Measurements from ENCODE around the gene INO80C. TPM values are rescaled to one million over a fixed set of nuclear protein-coding genes. Genes with fewer than 3 reads are reported as not detected.

INO80C gene
- total and polyA plus RNA-seq, 2 of the 4 experiments (the other 2 are of a cell fraction) = 5.6 to 17.1 TPM

DNA sequence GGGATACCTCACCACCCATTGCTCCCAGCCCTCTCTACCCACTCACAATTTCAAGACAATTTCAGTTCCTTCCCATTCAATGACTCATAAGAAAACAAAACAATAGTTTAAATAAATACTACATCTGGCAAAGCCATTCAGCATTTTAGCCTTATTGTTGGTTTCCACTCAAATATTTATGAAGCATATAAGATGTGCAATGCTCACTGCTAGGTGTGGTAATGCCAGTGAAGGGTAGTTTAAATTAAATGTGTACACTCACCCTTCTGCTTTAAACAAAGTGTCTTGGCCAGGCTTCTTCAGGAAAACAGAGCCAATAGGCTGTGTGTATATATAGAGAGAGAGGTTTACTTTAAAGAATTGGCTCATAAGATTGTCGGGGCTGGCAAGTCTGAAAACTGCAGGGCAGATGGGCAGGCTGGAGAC is 37.0 kb downstream of the INO80C start:
- POLR2A ChIA-PET (ENCODE audit: unreplicated experiment) = no interaction called here
- peak; percentile 77 for ATAC-seq (ENCODE audit: low read depth)

More for the DNA sequence above, 37.0 kb downstream of the INO80C start:
- WGBS, 2 experiments (ENCODE audit: extremely low coverage in 2 of 2, insufficient read length in 1 of 2) = no CpG with 5 or more reads among the region's 1 CpG
- Histone ChIP-seq H4K20me1 (ENCODE audit: insufficient read depth, low read length) (no peaks in the 10 kb centered on the region), H3K36me3 (ENCODE audit: control insufficient read depth, insufficient read depth, low read length) (no peaks in the 10 kb centered on the region), H2BK120ac (ENCODE audit: low read depth, low read length) (no peak overlapping the region), H3K23ac (ENCODE audit: low read depth, low read length) (no peak overlapping the region), H3K9me3 (ENCODE audit: control insufficient read depth, insufficient read depth, low read length) (no peaks in the 10 kb centered on the region), H3K4me3 (ENCODE audit: insufficient read depth, low read depth, low read length) (no peak overlapping the region), H3K9me1 (ENCODE audit: insufficient read depth, low read length) (peaks cover 21% of the 10 kb centered on the region), H3K27ac (ENCODE audit: insufficient read depth, low read length) (peak overlapping the region; percentile 36; the same call in 1 of the 2 replicates), H4K91ac (ENCODE audit: insufficient read depth, low read depth, low read length) (no peak overlapping the region), H3K18ac (ENCODE audit: low read depth, low read length) (no peak overlapping the region), H4K5ac (ENCODE audit: low read depth, low read length) (no peak overlapping the region), H3K9ac (ENCODE audit: low read depth, low read length) (no peak overlapping the region), H2AK9ac (replicated peaks; ENCODE audit: low read depth, low read length, poor library complexity) (no peak overlapping the region), H2BK15ac (ENCODE audit: low read depth, low read length) (no peak overlapping the region), H3K27me3 (ENCODE audit: control insufficient read depth, insufficient read depth, low read length) (no peaks in the 10 kb centered on the region), H3K4ac (ENCODE audit: low read depth, low read length) (no peak overlapping the region), H3K4me2 (ENCODE audit: low read depth, low read length) (no peak overlapping the region), H3K14ac (replicated peaks; ENCODE audit: low read depth, low read length) (no peak overlapping the region), H4K8ac (ENCODE audit: low read depth in 2 of 2, low read length in 2 of 2) (peak overlapping the region in 1 of 2 experiments; percentile 68; a peak in 2 of 4 replicates), H3K4me1 (ENCODE audit: control insufficient read depth, insufficient read depth, low read length) (peaks cover 28% of the 10 kb centered on the region), H2AK5ac (ENCODE audit: low read depth, low read length) (no peak overlapping the region), H3K79me1 (ENCODE audit: low read depth in 1 of 2, low read length in 2 of 2) (no peaks in the 10 kb centered on the region), H2BK20ac (ENCODE audit: low read depth, low read length) (no peak overlapping the region), H2AFZ (replicated peaks; ENCODE audit: low read length, poor library complexity) (no peak overlapping the region), H3K56ac (ENCODE audit: extremely low read depth, insufficient read depth, low read length) (no peak overlapping the region), H2BK5ac (ENCODE audit: low read depth, low read length, poor library complexity, severe bottlenecking) (no peak overlapping the region)
- peak; percentile 75 for DNase-seq
- in situ Hi-C loops (cut with MboI; ENCODE audit: low sequenced_read_pairs) = no loop called here
- CTCF ChIA-PET = no interaction called here
- dilution Hi-C loops (cut with HindIII; ENCODE audit: low sequenced_read_pairs, unreplicated experiment) = no loop called here
- intact Hi-C loops (cut with micrococcal nuclease) = no loop called here
- no TSS peak for BruUV-seq (replicated peaks)
- TF ChIP-seq FOS (IDR thresholded peaks at IDR 0.05; ENCODE audit: low read depth, low read length) (peak; percentile 28; the same call in 1 of the 2 replicates), SMC3 (IDR thresholded peaks at IDR 0.05; ENCODE audit: low read depth, low read length) (no peak), CEBPB (IDR thresholded peaks at IDR 0.05; ENCODE audit: low read depth, low read length) (peak; percentile 71), MAZ (IDR thresholded peaks at IDR 0.05; ENCODE audit: borderline replicate concordance, low read depth, low read length) (no peak), RCOR1 (IDR thresholded peaks at IDR 0.05; ENCODE audit: insufficient replicate concordance, low read length) (no peak), MAFK (IDR thresholded peaks at IDR 0.05; ENCODE audit: low read depth, low read length) (0 out of 2 replicates have a peak, but pooled peaks have one; percentile 13)
- TF ChIP-seq, protein P1, sequence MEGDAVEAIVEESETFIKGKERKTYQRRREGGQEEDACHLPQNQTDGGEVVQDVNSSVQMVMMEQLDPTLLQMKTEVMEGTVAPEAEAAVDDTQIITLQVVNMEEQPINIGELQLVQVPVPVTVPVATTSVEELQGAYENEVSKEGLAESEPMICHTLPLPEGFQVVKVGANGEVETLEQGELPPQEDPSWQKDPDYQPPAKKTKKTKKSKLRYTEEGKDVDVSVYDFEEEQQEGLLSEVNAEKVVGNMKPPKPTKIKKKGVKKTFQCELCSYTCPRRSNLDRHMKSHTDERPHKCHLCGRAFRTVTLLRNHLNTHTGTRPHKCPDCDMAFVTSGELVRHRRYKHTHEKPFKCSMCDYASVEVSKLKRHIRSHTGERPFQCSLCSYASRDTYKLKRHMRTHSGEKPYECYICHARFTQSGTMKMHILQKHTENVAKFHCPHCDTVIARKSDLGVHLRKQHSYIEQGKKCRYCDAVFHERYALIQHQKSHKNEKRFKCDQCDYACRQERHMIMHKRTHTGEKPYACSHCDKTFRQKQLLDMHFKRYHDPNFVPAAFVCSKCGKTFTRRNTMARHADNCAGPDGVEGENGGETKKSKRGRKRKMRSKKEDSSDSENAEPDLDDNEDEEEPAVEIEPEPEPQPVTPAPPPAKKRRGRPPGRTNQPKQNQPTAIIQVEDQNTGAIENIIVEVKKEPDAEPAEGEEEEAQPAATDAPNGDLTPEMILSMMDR (conservative IDR thresholded peaks at IDR 0.05; ENCODE audit: low read depth, low read length) = no peak

Measured in IMR-90 (cell line).